ENCODE data around the gene OTUD3. TPM values are rescaled to one million over a fixed set of nuclear protein-coding genes. Genes with fewer than 3 reads are reported as not detected.
A peak's percentile ranks its signal among the peaks of the same experiment; 100 is the strongest.

Gene OTUD3
- total and polyA plus RNA-seq, 2 of the 4 experiments (the other 2 are of a cell fraction), result 2.9 to 3.1 TPM

GRCh38 chr1:19840228-19840627 lies 42.0 kb upstream of the OTUD3 start:
- H3K9me3 ChIP-seq (ENCODE audit: control insufficient read depth, insufficient read depth, low read length), result 0 out of 2 replicates have a peak, but pooled peaks cover 1% of the 10 kb centered on the region
- H2AK5ac ChIP-seq (ENCODE audit: low read depth, low read length), result no peak overlapping the region
- no peaks in the 10 kb centered on the region for H4K20me1 ChIP-seq (ENCODE audit: insufficient read depth, low read length)
- TF ChIP-seq MAFK (IDR thresholded peaks at IDR 0.05; ENCODE audit: low read depth, low read length), result peak; percentile 32; the same call in 1 of the 2 replicates
- TF ChIP-seq, protein P1, sequence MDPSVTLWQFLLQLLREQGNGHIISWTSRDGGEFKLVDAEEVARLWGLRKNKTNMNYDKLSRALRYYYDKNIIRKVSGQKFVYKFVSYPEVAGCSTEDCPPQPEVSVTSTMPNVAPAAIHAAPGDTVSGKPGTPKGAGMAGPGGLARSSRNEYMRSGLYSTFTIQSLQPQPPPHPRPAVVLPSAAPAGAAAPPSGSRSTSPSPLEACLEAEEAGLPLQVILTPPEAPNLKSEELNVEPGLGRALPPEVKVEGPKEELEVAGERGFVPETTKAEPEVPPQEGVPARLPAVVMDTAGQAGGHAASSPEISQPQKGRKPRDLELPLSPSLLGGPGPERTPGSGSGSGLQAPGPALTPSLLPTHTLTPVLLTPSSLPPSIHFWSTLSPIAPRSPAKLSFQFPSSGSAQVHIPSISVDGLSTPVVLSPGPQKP (IDR thresholded peaks at IDR 0.05; ENCODE audit: borderline replicate concordance, low read depth, low read length), result no peak
- TF ChIP-seq CHD1 (IDR thresholded peaks at IDR 0.05; ENCODE audit: low read depth, low read length), result no peak
- peak; percentile 81 for TF ChIP-seq NFE2L2 (IDR thresholded peaks at IDR 0.05; ENCODE audit: low read depth, low read length)
- TF ChIP-seq USF2 (IDR thresholded peaks at IDR 0.05; ENCODE audit: low read depth, low read length), result no peak
- TF ChIP-seq, protein P2, sequence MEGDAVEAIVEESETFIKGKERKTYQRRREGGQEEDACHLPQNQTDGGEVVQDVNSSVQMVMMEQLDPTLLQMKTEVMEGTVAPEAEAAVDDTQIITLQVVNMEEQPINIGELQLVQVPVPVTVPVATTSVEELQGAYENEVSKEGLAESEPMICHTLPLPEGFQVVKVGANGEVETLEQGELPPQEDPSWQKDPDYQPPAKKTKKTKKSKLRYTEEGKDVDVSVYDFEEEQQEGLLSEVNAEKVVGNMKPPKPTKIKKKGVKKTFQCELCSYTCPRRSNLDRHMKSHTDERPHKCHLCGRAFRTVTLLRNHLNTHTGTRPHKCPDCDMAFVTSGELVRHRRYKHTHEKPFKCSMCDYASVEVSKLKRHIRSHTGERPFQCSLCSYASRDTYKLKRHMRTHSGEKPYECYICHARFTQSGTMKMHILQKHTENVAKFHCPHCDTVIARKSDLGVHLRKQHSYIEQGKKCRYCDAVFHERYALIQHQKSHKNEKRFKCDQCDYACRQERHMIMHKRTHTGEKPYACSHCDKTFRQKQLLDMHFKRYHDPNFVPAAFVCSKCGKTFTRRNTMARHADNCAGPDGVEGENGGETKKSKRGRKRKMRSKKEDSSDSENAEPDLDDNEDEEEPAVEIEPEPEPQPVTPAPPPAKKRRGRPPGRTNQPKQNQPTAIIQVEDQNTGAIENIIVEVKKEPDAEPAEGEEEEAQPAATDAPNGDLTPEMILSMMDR (conservative IDR thresholded peaks at IDR 0.05; ENCODE audit: low read depth, low read length), result no peak
- TF ChIP-seq RFX5 (IDR thresholded peaks at IDR 0.05; ENCODE audit: low read depth, low read length), result no peak
- no peak for TF ChIP-seq POLR2A (IDR thresholded peaks at IDR 0.05; ENCODE audit: low read depth, low read length)
- no peak for TF ChIP-seq RCOR1 (IDR thresholded peaks at IDR 0.05; ENCODE audit: insufficient replicate concordance, low read length)
- H2BK5ac ChIP-seq (ENCODE audit: low read depth, low read length, poor library complexity, severe bottlenecking), result no peak overlapping the region
- H3K36me3 ChIP-seq (ENCODE audit: control insufficient read depth, insufficient read depth, low read length), result no peaks in the 10 kb centered on the region
- H2BK15ac ChIP-seq (ENCODE audit: low read depth, low read length), result no peak overlapping the region
- H3K9me1 ChIP-seq (ENCODE audit: insufficient read depth, low read length), result no peaks in the 10 kb centered on the region
- no peak overlapping the region for H3K4me2 ChIP-seq (ENCODE audit: low read depth, low read length)
- no peak overlapping the region for H3K4ac ChIP-seq (ENCODE audit: low read depth, low read length)
- no TSS peak for BruUV-seq (replicated peaks)
- ChIA-PET CTCF (interaction anchor here (0.8 kb wide), 1 partner anchor 9 kb away, joined by 3 read pairs; no protein-coding TSS in a partner anchor), POLR2A (ENCODE audit: unreplicated experiment) (no interaction called here)
- intact Hi-C loops (cut with micrococcal nuclease), result no loop called here
- no peak overlapping the region for H4K91ac ChIP-seq (ENCODE audit: insufficient read depth, low read depth, low read length)
- no peaks in the 10 kb centered on the region for H3K79me1 ChIP-seq (ENCODE audit: low read depth in 1 of 2, low read length in 2 of 2)
- no peak overlapping the region for H4K5ac ChIP-seq (ENCODE audit: low read depth, low read length)
- no peaks in the 10 kb centered on the region for H3K4me1 ChIP-seq (ENCODE audit: control insufficient read depth, insufficient read depth, low read length)
- H3K18ac ChIP-seq (ENCODE audit: low read depth, low read length), result no peak overlapping the region
- no peak overlapping the region for H4K8ac ChIP-seq (ENCODE audit: low read depth in 2 of 2, low read length in 2 of 2)
- dilution Hi-C loops (cut with HindIII; ENCODE audit: low sequenced_read_pairs, unreplicated experiment), result no loop called here
- H3K27ac ChIP-seq (ENCODE audit: insufficient read depth, low read length), result no peak overlapping the region
- DNase-seq, result peak; percentile 12
- H2BK120ac ChIP-seq (ENCODE audit: low read depth, low read length), result no peak overlapping the region
- H3K9ac ChIP-seq (ENCODE audit: low read depth, low read length), result no peak overlapping the region
- no peak overlapping the region for H2AFZ ChIP-seq (replicated peaks; ENCODE audit: low read length, poor library complexity)
- H3K23ac ChIP-seq (ENCODE audit: low read depth, low read length), result no peak overlapping the region
- in situ Hi-C loops (cut with MboI; ENCODE audit: low sequenced_read_pairs), result no loop called here
- H2AK9ac ChIP-seq (replicated peaks; ENCODE audit: low read depth, low read length, poor library complexity), result no peak overlapping the region
- H2BK20ac ChIP-seq (ENCODE audit: low read depth, low read length), result no peak overlapping the region
- no peak overlapping the region for H3K14ac ChIP-seq (replicated peaks; ENCODE audit: low read depth, low read length)
- peaks cover 4% of the 10 kb centered on the region for H3K27me3 ChIP-seq (ENCODE audit: control insufficient read depth, insufficient read depth, low read length)
- no peak for ATAC-seq (ENCODE audit: low read depth)
- H3K56ac ChIP-seq (ENCODE audit: extremely low read depth, insufficient read depth, low read length), result no peak overlapping the region
- H3K4me3 ChIP-seq (ENCODE audit: insufficient read depth, low read depth, low read length), result no peak overlapping the region

All from IMR-90 (cell line).